Parathyroid adenoma (tissue), 2 donors: ENCODE data around the gene TCF7.

Source experiments
- H2AFZ ChIP-seq: fragments of 300-600 bp; sonication (generic); one replicate; pipeline ENCODE4 v1.7.0; 2017; ENCODE audit warnings: antibody characterized with exemption, mild to moderate bottlenecking
- H3K27ac ChIP-seq: fragments of 300-600 bp; sonication (generic); one replicate; pipeline ENCODE4 v1.7.0; 2017
- H3K27me3 ChIP-seq: fragments of 300-600 bp; sonication (generic); one replicate; pipeline ENCODE4 v1.7.0; 2017; ENCODE audit warnings: low read length; ENCODE audit not compliant: control insufficient read depth, insufficient read depth
- H3K36me3 ChIP-seq: fragments of 300-600 bp; sonication (generic); one replicate; pipeline ENCODE4 v1.7.0; 2017; ENCODE audit warnings: low read length; ENCODE audit not compliant: control insufficient read depth, insufficient read depth
- H3K4me1 ChIP-seq: fragments of 300-600 bp; sonication (generic); one replicate; pipeline ENCODE4 v1.7.0; 2017; ENCODE audit warnings: control low read depth
- H3K4me2 ChIP-seq: fragments of 300-600 bp; sonication (generic); one replicate; pipeline ENCODE4 v1.7.0; 2017; ENCODE audit warnings: low read length
- H3K4me3 ChIP-seq: fragments of 300-600 bp; sonication (generic); one replicate; pipeline ENCODE4 v1.7.0; 2017; ENCODE audit warnings: low read depth, low read length
- H3K79me2 ChIP-seq: fragments of 300-600 bp; sonication (generic); one replicate; pipeline ENCODE4 v1.7.0; 2017; ENCODE audit warnings: control low read depth
- H3K9ac ChIP-seq: fragments of 300-600 bp; sonication (generic); one replicate; pipeline ENCODE4 v1.7.0; 2017; ENCODE audit warnings: mild to moderate bottlenecking
- H3K9me3 ChIP-seq: fragments of 300-600 bp; sonication (generic); one replicate; pipeline ENCODE4 v1.7.0; 2017; ENCODE audit warnings: low read length; ENCODE audit not compliant: control insufficient read depth
- TF ChIP-seq, protein P1 (sequence below): fragments of 300-600 bp; sonication (generic); IDR thresholded peaks from one replicate; pipeline ENCODE4 v1.7.0; 2017; ENCODE audit warnings: antibody characterized with exemption, mild to moderate bottlenecking
- donor health status: primary hyperparathyroidism.

The TCF7 gene

DNA sequence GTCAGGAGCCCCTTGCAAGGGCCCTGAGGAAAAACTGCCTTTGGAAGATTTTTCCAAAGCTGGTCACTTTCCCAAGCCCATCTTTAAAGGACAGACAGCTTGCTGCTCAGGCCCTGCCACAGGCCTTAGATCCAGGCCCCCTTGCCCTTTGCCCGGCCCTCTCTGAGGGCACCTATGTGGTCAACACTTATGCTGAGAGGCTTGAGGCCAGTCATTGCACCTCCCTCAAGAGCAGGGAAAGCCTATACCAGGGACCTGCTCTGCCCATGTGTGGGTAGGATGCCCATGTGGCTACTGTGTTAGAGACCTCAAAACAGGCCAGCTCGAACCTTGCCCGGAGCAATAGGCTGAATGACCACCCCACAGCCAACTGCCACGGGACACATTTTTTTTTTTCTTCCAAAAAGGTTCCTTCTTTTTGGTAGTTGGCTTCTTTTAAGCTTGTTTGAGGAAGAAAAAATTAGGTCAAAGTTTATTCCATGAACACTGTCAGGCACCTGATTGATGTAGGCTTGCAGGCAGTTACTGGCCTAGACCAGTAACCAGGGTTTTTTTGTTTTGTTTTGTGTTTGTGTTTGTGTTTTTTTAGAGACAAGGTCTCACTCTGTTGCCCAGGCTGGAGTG lies 3.8 kb downstream of the TCF7 start:
- H3K9me3 ChIP-seq, result no peaks in the 10 kb centered on the region
- H3K36me3 ChIP-seq, result no peaks in the 10 kb centered on the region
- no peak overlapping the region for H2AFZ ChIP-seq
- TF ChIP-seq, protein P1, sequence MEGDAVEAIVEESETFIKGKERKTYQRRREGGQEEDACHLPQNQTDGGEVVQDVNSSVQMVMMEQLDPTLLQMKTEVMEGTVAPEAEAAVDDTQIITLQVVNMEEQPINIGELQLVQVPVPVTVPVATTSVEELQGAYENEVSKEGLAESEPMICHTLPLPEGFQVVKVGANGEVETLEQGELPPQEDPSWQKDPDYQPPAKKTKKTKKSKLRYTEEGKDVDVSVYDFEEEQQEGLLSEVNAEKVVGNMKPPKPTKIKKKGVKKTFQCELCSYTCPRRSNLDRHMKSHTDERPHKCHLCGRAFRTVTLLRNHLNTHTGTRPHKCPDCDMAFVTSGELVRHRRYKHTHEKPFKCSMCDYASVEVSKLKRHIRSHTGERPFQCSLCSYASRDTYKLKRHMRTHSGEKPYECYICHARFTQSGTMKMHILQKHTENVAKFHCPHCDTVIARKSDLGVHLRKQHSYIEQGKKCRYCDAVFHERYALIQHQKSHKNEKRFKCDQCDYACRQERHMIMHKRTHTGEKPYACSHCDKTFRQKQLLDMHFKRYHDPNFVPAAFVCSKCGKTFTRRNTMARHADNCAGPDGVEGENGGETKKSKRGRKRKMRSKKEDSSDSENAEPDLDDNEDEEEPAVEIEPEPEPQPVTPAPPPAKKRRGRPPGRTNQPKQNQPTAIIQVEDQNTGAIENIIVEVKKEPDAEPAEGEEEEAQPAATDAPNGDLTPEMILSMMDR, result no peak
- H3K27me3 ChIP-seq, result no peaks in the 10 kb centered on the region
- H3K4me3 ChIP-seq, result no peak overlapping the region
- peaks cover 9% of the 10 kb centered on the region for H3K4me1 ChIP-seq
- H3K9ac ChIP-seq, result no peak overlapping the region
- no peak overlapping the region for H3K27ac ChIP-seq
- H3K4me2 ChIP-seq, result no peak overlapping the region
- H3K79me2 ChIP-seq, result no peaks in the 10 kb centered on the region

DNA sequence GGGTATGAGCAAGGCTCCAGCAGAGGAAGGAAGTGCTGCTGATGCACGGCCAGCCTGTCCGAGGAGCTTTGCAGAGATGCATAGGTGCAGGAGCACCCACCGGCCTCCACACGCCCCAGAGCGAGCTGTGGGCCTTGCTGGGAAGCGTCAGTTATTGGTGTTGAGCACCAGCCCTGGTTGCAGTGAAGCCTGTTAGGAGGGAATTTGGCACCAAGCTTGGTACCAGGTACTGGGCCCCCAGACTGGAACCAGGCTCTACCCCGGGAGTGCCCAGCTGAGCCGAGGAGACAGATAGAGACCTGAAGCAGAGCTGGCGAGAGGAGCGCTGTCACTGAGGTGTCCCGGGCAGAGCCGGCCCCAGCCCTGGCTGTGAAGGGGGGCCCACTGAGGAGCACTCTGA lies 5.2 kb downstream of the TCF7 start:
- H3K27me3 ChIP-seq, result no peaks in the 10 kb centered on the region
- TF ChIP-seq, protein P1, result no peak
- H3K9ac ChIP-seq, result no peak overlapping the region
- no peak overlapping the region for H2AFZ ChIP-seq
- H3K79me2 ChIP-seq, result no peaks in the 10 kb centered on the region
- H3K4me1 ChIP-seq, result no peaks in the 10 kb centered on the region
- no peak overlapping the region for H3K27ac ChIP-seq
- no peaks in the 10 kb centered on the region for H3K9me3 ChIP-seq
- no peak overlapping the region for H3K4me3 ChIP-seq
- no peak overlapping the region for H3K4me2 ChIP-seq
- H3K36me3 ChIP-seq, result no peaks in the 10 kb centered on the region

DNA sequence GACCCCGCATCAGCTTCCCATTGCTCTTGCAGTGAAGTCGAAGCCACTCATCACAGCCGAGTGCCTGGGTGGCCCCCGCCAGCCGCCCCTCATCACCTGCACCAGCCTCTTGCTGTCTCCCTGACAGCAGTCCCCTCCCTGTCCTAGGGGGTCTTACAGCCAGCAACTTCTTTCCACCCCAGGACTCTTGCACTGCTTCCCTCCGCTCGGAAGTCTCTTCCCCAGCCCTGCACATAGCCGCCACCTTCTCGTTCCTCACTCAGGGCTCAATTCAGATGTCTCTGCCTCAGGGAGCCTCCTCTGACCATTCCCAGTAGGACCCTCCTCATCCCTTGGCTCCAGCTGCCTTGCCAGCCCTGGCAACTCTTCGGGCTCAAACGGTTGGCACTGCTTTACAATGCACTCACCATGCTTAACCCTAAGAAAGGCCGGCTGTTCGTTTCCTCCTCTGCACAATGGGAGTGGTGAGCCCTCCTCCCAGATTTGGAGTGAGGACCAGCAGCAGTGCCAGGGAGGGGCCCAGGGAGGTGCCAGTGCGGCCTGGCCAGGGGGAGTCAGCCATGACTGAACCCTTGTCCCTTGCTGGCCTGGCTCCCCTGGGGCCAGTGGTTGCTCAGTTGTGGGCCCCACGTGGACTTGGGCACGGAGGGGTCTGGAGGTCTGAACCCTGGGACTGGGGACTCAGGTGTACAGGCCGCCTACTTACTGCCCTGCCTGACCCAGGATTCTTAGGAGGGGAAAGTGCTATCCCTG lies 6.1 kb downstream of the TCF7 start:
- Histone ChIP-seq H3K9ac (no peak overlapping the region), H3K27me3 (no peaks in the 10 kb centered on the region), H3K4me3 (no peak overlapping the region), H3K9me3 (no peaks in the 10 kb centered on the region), H3K79me2 (no peaks in the 10 kb centered on the region), H3K4me2 (no peak overlapping the region), H3K4me1 (peaks cover 4% of the 10 kb centered on the region), H2AFZ (no peak overlapping the region), H3K36me3 (no peaks in the 10 kb centered on the region), H3K27ac (no peak overlapping the region)
- TF ChIP-seq, protein P1, result no peak

DNA sequence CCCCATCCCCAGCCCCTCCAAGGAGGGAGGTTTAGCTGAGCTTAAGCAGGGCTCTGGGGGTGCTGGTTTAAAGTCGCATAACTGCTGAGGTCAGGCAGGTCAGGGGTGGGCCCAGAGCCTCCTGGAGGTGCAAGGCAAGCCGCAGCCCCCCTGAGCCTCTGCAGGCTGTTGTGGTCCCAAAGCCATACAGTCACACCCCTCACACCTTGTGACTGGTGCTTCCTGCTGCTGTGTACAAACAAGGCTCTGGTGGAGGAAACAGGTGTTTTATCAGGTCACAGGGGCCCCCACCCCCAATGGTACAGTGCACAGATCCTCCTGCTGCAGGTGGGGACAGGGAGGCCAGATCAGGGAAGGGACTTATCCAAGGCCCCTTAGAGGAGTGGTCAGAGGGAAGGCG lies 8.0 kb downstream of the TCF7 start:
- no peak overlapping the region for H2AFZ ChIP-seq
- H3K9me3 ChIP-seq, result no peaks in the 10 kb centered on the region
- H3K4me3 ChIP-seq, result no peak overlapping the region
- no peaks in the 10 kb centered on the region for H3K36me3 ChIP-seq
- peaks cover 8% of the 10 kb centered on the region for H3K4me1 ChIP-seq
- no peak overlapping the region for H3K27ac ChIP-seq
- H3K79me2 ChIP-seq, result no peaks in the 10 kb centered on the region
- TF ChIP-seq, protein P1, result no peak
- H3K27me3 ChIP-seq, result no peaks in the 10 kb centered on the region
- H3K9ac ChIP-seq, result no peak overlapping the region
- no peak overlapping the region for H3K4me2 ChIP-seq

DNA sequence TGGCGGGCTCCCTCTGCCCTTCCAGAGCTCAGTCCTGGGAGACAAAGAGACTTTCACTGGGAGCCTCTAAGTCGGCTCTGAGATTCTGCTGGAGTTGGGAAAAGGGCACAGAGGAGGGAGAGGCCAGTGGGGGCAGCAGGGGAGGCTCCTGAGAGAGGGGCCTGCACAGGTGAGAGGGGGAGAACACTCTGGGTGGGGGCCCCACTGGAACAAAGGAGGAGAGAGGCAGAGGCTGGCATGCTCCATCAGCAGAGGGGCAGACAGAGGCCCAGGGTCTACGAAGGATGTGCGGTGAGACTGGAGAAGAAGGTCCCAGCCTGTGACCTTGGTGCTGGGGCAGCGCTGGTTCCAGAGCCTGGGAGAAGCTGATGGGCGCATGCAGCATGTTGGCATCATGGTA lies 8.9 kb downstream of the TCF7 start:
- Histone ChIP-seq H3K36me3 (no peaks in the 10 kb centered on the region), H3K27ac (no peak overlapping the region), H3K4me1 (peaks cover 8% of the 10 kb centered on the region), H3K4me3 (no peak overlapping the region), H2AFZ (no peak overlapping the region), H3K27me3 (no peaks in the 10 kb centered on the region), H3K79me2 (no peaks in the 10 kb centered on the region), H3K4me2 (no peak overlapping the region), H3K9ac (no peak overlapping the region), H3K9me3 (no peaks in the 10 kb centered on the region)
- TF ChIP-seq, protein P1, result no peak
